ENCODE measurements around the gene UNC79. TPM values are rescaled to one million over a fixed set of nuclear protein-coding genes. Genes with fewer than 3 reads are reported as not detected.
"Not testable (repeated sequence)": the region's sequence is repeated elsewhere in the genome, so short reads cannot be mapped to it uniquely, and the experiment has no call there.

UNC79 gene
- total RNA-seq (under 1 TPM; 0.17 to 0.88 (median 0.53) TPM), polyA plus RNA-seq (under 1 TPM; 0.03 to 0.56 (median 0.05) TPM)
- long read RNA-seq, donor 1, partial matches to known transcripts: 0 of 3 reads
- long read RNA-seq, donor 1, other reads (novel, unspliced or antisense): 3 of 3 reads
- long read RNA-seq, donor 2: 0 reads

- H3K4me1 ChIP-seq: no peaks in the 10 kb centered on the region
- no peaks in the 10 kb centered on the region for H3K36me3 ChIP-seq (ENCODE audit: insufficient read depth in 1 of 2, low read depth in 1 of 2)
- ATAC-seq (no peak), DNase-seq (peak in 1 of 2 donors; percentile 8)
- intact Hi-C loops (cut with DNase I): no loop called here
- H3K27me3 ChIP-seq (ENCODE audit: insufficient read depth in 3 of 3, low read length in 2 of 3): peaks cover 0 to 55% (median 6%) of the 10 kb centered on the region in 3 donors
- whole genome bisulfite sequencing, 3 donors: 1% methylated on average over 46 to 51 of the region's 51 CpGs
- no peak within 1 kb of the TSS for H3K4me3 ChIP-seq
- no peak for TF ChIP-seq CTCF (IDR thresholded peaks at IDR 0.05)
- no peak within 1 kb of the TSS for H3K27ac ChIP-seq
- peaks cover 17% of the 10 kb centered on the region for H3K9me3 ChIP-seq
Measured at GRCh38 chr14:93430315-93431035, at the start of gene UNC79. UNC79 (plus strand) TSS chr14:93430939; CDS start chr14:93431030, 91 bp downstream.

DNA sequence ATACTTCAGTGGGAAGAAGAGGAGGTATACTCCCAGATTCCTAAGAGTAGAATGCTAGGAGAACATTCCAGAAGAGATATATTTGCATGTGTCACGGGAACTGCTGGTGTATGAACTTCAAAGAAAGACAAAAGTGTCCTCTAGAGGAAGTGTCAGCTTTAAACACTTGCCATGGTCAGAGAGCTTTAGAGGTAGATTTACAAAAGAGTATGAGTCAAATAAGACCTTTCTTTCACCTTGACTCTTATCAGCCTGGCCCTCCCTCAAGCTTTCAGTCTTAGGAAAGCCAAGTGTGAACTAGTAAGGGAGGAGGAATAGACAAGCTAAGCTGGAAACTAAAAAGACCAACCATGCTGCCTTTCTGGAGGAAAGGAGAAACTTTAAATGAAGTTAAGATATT is 49.1 kb upstream of the UNC79 start:
- 55 to 64% (median 63%) methylated on average over 1 of the region's 1 CpG for WGBS, 3 donors
- no peaks in the 10 kb centered on the region for H3K36me3 ChIP-seq (ENCODE audit: insufficient read depth in 1 of 2, low read depth in 1 of 2)
- intact Hi-C loops (cut with DNase I): no loop called here
- no peak for ATAC-seq
- H3K9me3 ChIP-seq: no peaks in the 10 kb centered on the region
- H3K4me1 ChIP-seq: no peaks in the 10 kb centered on the region
- H3K27ac ChIP-seq: no peak overlapping the region
- H3K4me3 ChIP-seq: no peak overlapping the region
- no peaks in the 10 kb centered on the region for H3K27me3 ChIP-seq (ENCODE audit: insufficient read depth in 3 of 3, low read length in 2 of 3)
- TF ChIP-seq CTCF (IDR thresholded peaks at IDR 0.05): no peak
- no peak for DNase-seq

GRCh38 chr14:93384256-93384655 is 46.5 kb upstream of the UNC79 start:
- H3K4me3 ChIP-seq; H3K9me3 ChIP-seq; H3K27ac ChIP-seq; intact Hi-C loops (cut with DNase I); H3K36me3 ChIP-seq (ENCODE audit: insufficient read depth in 1 of 2, low read depth in 1 of 2); H3K4me1 ChIP-seq; ATAC-seq; DNase-seq; H3K27me3 ChIP-seq (ENCODE audit: insufficient read depth in 3 of 3, low read length in 2 of 3): not testable (repeated sequence)
- 52 to 65% (median 57%) methylated on average over 1 of the region's 1 CpG for WGBS, 3 donors

DNA sequence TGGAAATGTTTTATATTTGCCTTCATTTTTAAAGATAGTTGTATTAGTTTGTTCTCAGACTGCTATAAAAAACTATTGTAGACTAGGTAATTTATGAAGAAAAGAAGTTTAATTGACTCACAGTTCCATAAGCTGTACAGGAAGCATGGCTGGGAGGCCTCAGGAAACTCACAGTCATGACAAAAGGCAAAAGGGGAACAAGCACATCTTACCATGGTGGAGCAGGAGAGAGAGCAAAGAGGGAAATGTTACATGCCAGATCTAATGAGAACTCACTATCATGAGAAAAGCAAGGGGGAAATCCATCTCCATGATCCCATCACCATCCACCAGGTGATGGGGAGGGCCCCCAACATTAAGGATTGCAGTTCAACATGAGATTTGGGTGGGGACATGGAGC is 35.5 kb upstream of the UNC79 start:
- no peak for TF ChIP-seq CTCF (IDR thresholded peaks at IDR 0.05)
- no peak for DNase-seq
- Histone ChIP-seq H3K9me3 (peaks cover 3% of the 10 kb centered on the region), H3K36me3 (ENCODE audit: insufficient read depth in 1 of 2, low read depth in 1 of 2) (no peaks in the 10 kb centered on the region), H3K4me3 (no peak overlapping the region), H3K27ac (no peak overlapping the region), H3K4me1 (no peaks in the 10 kb centered on the region), H3K27me3 (ENCODE audit: insufficient read depth in 3 of 3, low read length in 2 of 3) (no peaks in the 10 kb centered on the region)
- intact Hi-C loops (cut with DNase I): no loop called here
- no peak for ATAC-seq

DNA sequence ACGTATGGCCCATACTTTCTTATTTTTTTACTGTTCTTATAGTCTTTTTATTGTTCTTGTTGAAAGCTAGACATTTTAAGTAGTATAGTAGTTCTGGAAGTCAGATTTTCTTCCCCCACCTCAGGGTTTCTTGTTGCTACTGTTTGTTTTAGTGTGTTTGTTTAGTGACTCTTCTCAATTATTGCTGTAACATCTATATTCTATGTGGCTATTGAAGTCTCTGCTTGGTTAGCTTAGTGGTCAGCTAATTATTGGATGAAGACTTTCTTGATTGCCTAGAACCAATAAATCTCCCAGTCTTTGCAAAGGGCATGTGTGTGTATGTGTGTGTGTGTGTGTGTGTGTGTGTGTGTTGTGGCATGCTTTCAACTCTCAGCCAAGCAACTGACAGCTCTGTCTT is 34.3 kb upstream of the UNC79 start:
- Histone ChIP-seq H3K9me3 (peaks cover 3% of the 10 kb centered on the region), H3K4me1 (no peaks in the 10 kb centered on the region), H3K27ac (no peak overlapping the region), H3K27me3 (ENCODE audit: insufficient read depth in 3 of 3, low read length in 2 of 3) (no peaks in the 10 kb centered on the region), H3K36me3 (ENCODE audit: insufficient read depth in 1 of 2, low read depth in 1 of 2) (no peaks in the 10 kb centered on the region), H3K4me3 (no peak overlapping the region)
- 84 to 96% (median 86%) methylated on average over 1 of the region's 1 CpG for WGBS, 3 donors
- TF ChIP-seq CTCF (IDR thresholded peaks at IDR 0.05): no peak
- DNase-seq: no peak
- ATAC-seq: no peak
- intact Hi-C loops (cut with DNase I): no loop called here
